HCT116 (cell line): ENCODE results near the gene NFKBIA. TPM values are rescaled to one million over a fixed set of nuclear protein-coding genes. Genes with fewer than 3 reads are reported as not detected.

ENCODE experiments used
- ATAC-seq: fragments of 200-7000 bp; cut with Tn5 transposase; 2 replicates; pipeline ENCODE4 v1.9.1; 2020; ENCODE audit warnings: mild to moderate bottlenecking, moderate library complexity
- BruUV-seq: library from RNA; stranded (reverse); fragments of 400-500 nt; replicated peaks from 2 replicates; lab custom pipeline; 2021; lab: Mats Ljungman, UMichigan
- CTCF ChIA-PET: fragments of 300-600 bp; sonication (Branson Sonifier 250); formaldehyde crosslinking; loops from one replicate; lab custom pipeline; 2021; ENCODE audit warnings: antibody characterized with exemption; lab: Charles Lee
- POLR2A ChIA-PET: fragments of 300-600, 350-600 bp; sonication (Branson Sonifier 250); formaldehyde crosslinking; loops from one replicate; lab custom pipeline; 2021; ENCODE audit warnings: antibody characterized with exemption; lab: Charles Lee
- RAD21 ChIA-PET, 2 experiments: fragments of 300-600 bp; sonication (Branson Sonifier 250); formaldehyde crosslinking; loops; one replicate each; lab custom pipeline; 2023; ENCODE audit warnings: low total read pairs in 2 of 2; ENCODE audit not compliant: uncharacterized antibody in 2 of 2, unreplicated experiment in 2 of 2, low non-redundant PET in 1 of 2; lab: Charles Lee
- DNase-seq: peaks from one replicate; pipeline ENCODE4 v3.0.0-alpha.2; 2010; ENCODE audit warnings: low read depth, low spot score
- H2AFZ ChIP-seq: fragments of 200-600 bp; shearing (Covaris generic), sonication (generic); 2 replicates; pipeline ENCODE4 v1.6.1; 2017; ENCODE audit warnings: low read depth, mixed run types, mixed read lengths, antibody characterized with exemption, low read length; ENCODE audit not compliant: poor library complexity, severe bottlenecking
- H3K27ac ChIP-seq: 2 replicates; pipeline ENCODE4 v1.5.1; 2012; ENCODE audit warnings: low read depth, low read length
- H3K27me3 ChIP-seq: fragments of 200-600 bp; sonication (generic); 2 replicates; pipeline ENCODE4 v1.6.1; 2016; ENCODE audit warnings: mixed run types, low read length, mixed read lengths; ENCODE audit not compliant: insufficient read depth
- H3K36me3 ChIP-seq, 2 experiments: fragments of 200-500 bp in 1 of 2; fragments of 200-600 bp in 1 of 2; sonication (Bioruptor generic) in 1 of 2; sonication (generic) in 1 of 2; 2 replicates each; pipeline versions ENCODE4 v1.5.1 to v1.6.1; 2014 to 2016; ENCODE audit warnings: low read length in 2 of 2, inconsistent platforms in 1 of 2, mixed read lengths in 1 of 2, mixed run types in 1 of 2; ENCODE audit not compliant: insufficient read depth in 2 of 2, control insufficient read depth in 1 of 2
- H3K4me1 ChIP-seq, 2 experiments: fragments of 200-600 bp in 1 of 2; sonication (generic) in 1 of 2; 2 replicates each; pipeline versions ENCODE4 v1.5.1 to v1.6.1; 2012 to 2017; ENCODE audit warnings: low read length in 2 of 2, inconsistent platforms in 1 of 2, mild to moderate bottlenecking in 1 of 2, mixed read lengths in 1 of 2, mixed run types in 1 of 2, moderate library complexity in 1 of 2; ENCODE audit not compliant: insufficient read depth in 2 of 2, control insufficient read depth in 1 of 2
- H3K4me2 ChIP-seq: fragments of 200-600 bp; sonication (generic); 2 replicates; pipeline ENCODE4 v1.6.1; 2017; ENCODE audit warnings: mixed run types, low read length, mixed read lengths
- H3K4me3 ChIP-seq, 2 experiments: fragments of 200-600 bp in 1 of 2; sonication (generic) in 1 of 2; replicated peaks in 1 of 2; 2 replicates each; pipeline ENCODE4 v1.5.1; 2011 to 2016; ENCODE audit warnings: low read length in 2 of 2, control low read depth in 1 of 2, low read depth in 1 of 2, mild to moderate bottlenecking in 1 of 2, mixed read lengths in 1 of 2, mixed run types in 1 of 2
- H3K79me2 ChIP-seq: fragments of 200-600 bp; sonication (generic); 2 replicates; pipeline ENCODE4 v1.6.1; 2017; ENCODE audit warnings: mild to moderate bottlenecking, mixed run types, low read length, moderate library complexity, mixed read lengths; ENCODE audit not compliant: insufficient read depth
- H3K9ac ChIP-seq: fragments of 200-600 bp; sonication (generic); 2 replicates; pipeline ENCODE4 v1.6.1; 2016; ENCODE audit warnings: low read length, mixed read lengths
- H3K9me2 ChIP-seq: fragments of 200-600 bp; sonication (generic), shearing (Covaris generic); 2 replicates; pipeline ENCODE4 v1.6.1; 2017; ENCODE audit warnings: mixed run types, mild to moderate bottlenecking, moderate library complexity; ENCODE audit not compliant: insufficient read depth
- H3K9me3 ChIP-seq, 2 experiments: fragments of 200-500 bp in 1 of 2; fragments of 200-600 bp in 1 of 2; sonication (Bioruptor generic) in 1 of 2; sonication (generic) in 1 of 2; 2 replicates each; pipeline ENCODE4 v1.6.1; 2014 to 2017; ENCODE audit warnings: low read length in 2 of 2, mixed read lengths in 2 of 2, inconsistent platforms in 1 of 2, low read depth in 1 of 2, mild to moderate bottlenecking in 1 of 2, mixed run types in 1 of 2, moderate library complexity in 1 of 2; ENCODE audit not compliant: control insufficient read depth in 1 of 2, insufficient read depth in 1 of 2
- H4K20me1 ChIP-seq: fragments of 200-600 bp; sonication (generic), shearing (Covaris generic); 2 replicates; pipeline ENCODE4 v1.6.1; 2017; ENCODE audit warnings: mixed run types, mild to moderate bottlenecking, moderate library complexity; ENCODE audit not compliant: insufficient read depth
- CBX3 ChIP-seq: IDR thresholded peaks from 2 replicates; pipeline ENCODE4 v1.6.1; 2012; ENCODE audit warnings: low read depth
- CEBPB ChIP-seq: IDR thresholded peaks from 2 replicates; pipeline ENCODE4 v1.6.1; 2012; ENCODE audit warnings: low read depth
- ELF1 ChIP-seq: IDR thresholded peaks from 2 replicates; pipeline ENCODE4 v1.6.1; 2012; ENCODE audit warnings: low read depth, borderline replicate concordance
- EZH2 ChIP-seq: fragments of 200-600 bp; sonication (generic); IDR thresholded peaks from 2 replicates; pipeline ENCODE4 v1.6.1; 2017; ENCODE audit warnings: antibody characterized with exemption, mixed run types
- FOSL1 ChIP-seq: IDR thresholded peaks from 2 replicates; pipeline ENCODE4 v1.6.1; 2012; ENCODE audit warnings: low read depth
- JUND ChIP-seq: IDR thresholded peaks from 2 replicates; pipeline ENCODE4 v1.6.1; 2012
- POLR2A ChIP-seq: IDR thresholded peaks from 2 replicates; pipeline ENCODE4 v1.7.0; 2011; ENCODE audit warnings: borderline replicate concordance; ENCODE audit not compliant: insufficient read depth, insufficient read length; ENCODE audit errors: extremely low read depth
- POLR2AphosphoS5 ChIP-seq: IDR thresholded peaks from 2 replicates; pipeline ENCODE4 v1.6.1; 2011; ENCODE audit warnings: mild to moderate bottlenecking, low read depth, low read length, moderate library complexity
- RAD21 ChIP-seq: IDR thresholded peaks from 2 replicates; pipeline ENCODE4 v1.6.1; 2012; ENCODE audit warnings: low read depth, mild to moderate bottlenecking
- REST ChIP-seq: IDR thresholded peaks from 2 replicates; pipeline ENCODE4 v1.6.1; 2012; ENCODE audit warnings: low read depth
- SIN3A ChIP-seq: IDR thresholded peaks from 2 replicates; pipeline ENCODE4 v1.6.1; 2012; ENCODE audit warnings: low read depth
- SRF ChIP-seq: IDR thresholded peaks from 2 replicates; pipeline ENCODE4 v1.6.1; 2012; ENCODE audit warnings: low read depth
- ZBTB33 ChIP-seq: IDR thresholded peaks from 2 replicates; pipeline ENCODE4 v1.6.1; 2011; ENCODE audit warnings: mild to moderate bottlenecking, low read length, moderate library complexity; ENCODE audit not compliant: insufficient replicate concordance; ENCODE audit errors: extremely low read depth
- ZFX ChIP-seq: fragments of 450-650 bp; IDR thresholded peaks from 2 replicates; pipeline ENCODE4 v1.6.1; 2017
- ZNF274 ChIP-seq: fragments of 200-500 bp; sonication (Bioruptor generic); IDR thresholded peaks from 2 replicates; pipeline ENCODE4 v1.6.1; 2014; ENCODE audit warnings: mild to moderate bottlenecking, low read depth, low read length, inconsistent platforms
- intact Hi-C: fragments of 100-400 bp; cut with micrococcal nuclease; formaldehyde crosslinking; loops from 2 replicates; pipeline ENCODE4 v1.10.0; 2022
- total RNA-seq: library from RNA; stranded (reverse); gene quantifications from one replicate; pipeline ENCODE4 v1.2.1, GENCODE V29; 2021; ENCODE audit not compliant: unreplicated experiment

The NFKBIA gene
- total RNA-seq, 1 experiment from 2014 or later = 42.6 TPM

GRCh38 chr14:35368583-35369392, 35.8 kb downstream of the NFKBIA start:
- Histone ChIP-seq H3K9ac (no peak overlapping the region), H3K4me3 (no peak overlapping the region), H3K9me2 (no peaks in the 10 kb centered on the region), H3K36me3 (no peaks in the 10 kb centered on the region), H2AFZ (no peak overlapping the region), H4K20me1 (no peaks in the 10 kb centered on the region), H3K4me1 (peaks cover 12 to 32% of the 10 kb centered on the region in 2 experiments), H3K79me2 (no peaks in the 10 kb centered on the region), H3K27me3 (no peaks in the 10 kb centered on the region), H3K4me2 (no peak overlapping the region), H3K27ac (no peak overlapping the region), H3K9me3 (no peaks in the 10 kb centered on the region; a peak in 1 of 4 replicates)
- ChIA-PET RAD21 (interaction anchor here in 1 of 2 experiments (0.5 kb wide), 1 partner anchor 40 kb away, joined by 3 read pairs; no protein-coding TSS in a partner anchor), CTCF (no interaction called here), POLR2A (no interaction called here)
- BruUV-seq = no TSS peak
- ATAC-seq = no peak
- TF ChIP-seq ZBTB33 (no peak), FOSL1 (no peak), JUND (no peak), POLR2AphosphoS5 (no peak), ELF1 (no peak), SIN3A (no peak), CBX3 (no peak), RAD21 (no peak), CEBPB (no peak), REST (no peak), EZH2 (no peak), POLR2A (no peak), ZNF274 (no peak), SRF (no peak), ZFX (no peak)
- intact Hi-C loops = no loop called here
- DNase-seq = no peak
